Fibroblast of lung (primary cell): ENCODE measurements around the gene ANGPT4.

ENCODE experiments used
- EZH2 ChIP-seq: IDR thresholded peaks from 2 replicates; pipeline ENCODE4 v1.5.1; 2012; ENCODE audit warnings: low read length, control low read depth, mild to moderate bottlenecking; ENCODE audit errors: missing control alignments
- TF ChIP-seq, protein P1 (sequence below), 2 donors: IDR thresholded peaks in 1 of 2; conservative IDR thresholded peaks in 1 of 2; 1 replicate in 1 of 2; 2 replicates in 1 of 2; pipeline ENCODE4 v1.5.1; 2011 to 2012; ENCODE audit warnings: low read length in 2 of 2, control low read depth in 1 of 2, inconsistent platforms in 1 of 2, low read depth in 1 of 2, mild to moderate bottlenecking in 1 of 2

DNA sequence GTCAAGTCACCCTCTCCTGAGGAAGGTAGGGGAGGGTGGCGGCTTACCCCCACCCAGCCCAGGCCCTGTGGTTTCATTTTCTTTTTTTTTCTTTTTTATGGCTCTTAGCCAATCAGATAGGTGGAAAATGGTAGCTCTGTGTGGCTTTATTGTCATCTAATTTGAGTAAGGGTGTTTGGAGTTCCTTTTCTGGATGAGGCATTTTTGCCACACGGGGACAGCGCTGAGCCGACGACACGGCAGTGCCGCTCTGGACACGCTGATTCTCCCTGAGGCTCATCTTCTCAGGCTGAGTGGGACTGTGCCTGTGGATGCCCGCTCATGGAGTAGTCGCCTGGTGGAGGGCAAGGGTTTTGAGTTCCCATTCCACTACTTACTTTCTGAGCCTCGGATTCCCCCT, 37.6 kb upstream of the ANGPT4 start:
- TF ChIP-seq, protein P1, sequence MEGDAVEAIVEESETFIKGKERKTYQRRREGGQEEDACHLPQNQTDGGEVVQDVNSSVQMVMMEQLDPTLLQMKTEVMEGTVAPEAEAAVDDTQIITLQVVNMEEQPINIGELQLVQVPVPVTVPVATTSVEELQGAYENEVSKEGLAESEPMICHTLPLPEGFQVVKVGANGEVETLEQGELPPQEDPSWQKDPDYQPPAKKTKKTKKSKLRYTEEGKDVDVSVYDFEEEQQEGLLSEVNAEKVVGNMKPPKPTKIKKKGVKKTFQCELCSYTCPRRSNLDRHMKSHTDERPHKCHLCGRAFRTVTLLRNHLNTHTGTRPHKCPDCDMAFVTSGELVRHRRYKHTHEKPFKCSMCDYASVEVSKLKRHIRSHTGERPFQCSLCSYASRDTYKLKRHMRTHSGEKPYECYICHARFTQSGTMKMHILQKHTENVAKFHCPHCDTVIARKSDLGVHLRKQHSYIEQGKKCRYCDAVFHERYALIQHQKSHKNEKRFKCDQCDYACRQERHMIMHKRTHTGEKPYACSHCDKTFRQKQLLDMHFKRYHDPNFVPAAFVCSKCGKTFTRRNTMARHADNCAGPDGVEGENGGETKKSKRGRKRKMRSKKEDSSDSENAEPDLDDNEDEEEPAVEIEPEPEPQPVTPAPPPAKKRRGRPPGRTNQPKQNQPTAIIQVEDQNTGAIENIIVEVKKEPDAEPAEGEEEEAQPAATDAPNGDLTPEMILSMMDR (conservative IDR thresholded peaks at IDR 0.05 in 1 of 2, IDR thresholded peaks at IDR 0.05 in 1 of 2; ENCODE audit: low read depth in 1 of 2, low read length in 2 of 2), result peak; percentile 13 to 26
- TF ChIP-seq EZH2, result no peak
